SJCRH30 (cell line): ENCODE measurements around the gene ZNF853. TPM values are rescaled to one million over a fixed set of nuclear protein-coding genes. Genes with fewer than 3 reads are reported as not detected.

Experiments used
- DNase-seq, 2 experiments: peaks; one replicate each; pipeline ENCODE4 v3.0.0-alpha.2; 2015 to 2020
- H3K27ac ChIP-seq: fragments of 250-450 bp; sonication (Bioruptor Pico); 2 replicates; pipeline ENCODE4 v1.5.1; 2020; ENCODE audit warnings: mild to moderate bottlenecking, moderate library complexity
- H3K27me3 ChIP-seq: fragments of 250-450 bp; sonication (Bioruptor Pico); 2 replicates; pipeline ENCODE4 v1.5.1; 2020; ENCODE audit warnings: mild to moderate bottlenecking, moderate library complexity
- H3K36me3 ChIP-seq: fragments of 250-450 bp; sonication (Bioruptor Pico); 2 replicates; pipeline ENCODE4 v1.5.1; 2020; ENCODE audit warnings: mild to moderate bottlenecking, moderate library complexity
- H3K4me1 ChIP-seq: fragments of 250-450 bp; sonication (Bioruptor Pico); 2 replicates; pipeline ENCODE4 v1.5.1; 2020; ENCODE audit warnings: mild to moderate bottlenecking, moderate library complexity
- H3K4me3 ChIP-seq: fragments of 250-450 bp; sonication (Bioruptor Pico); 2 replicates; pipeline ENCODE4 v1.5.1; 2020; ENCODE audit warnings: mild to moderate bottlenecking, moderate library complexity
- H3K9me3 ChIP-seq: fragments of 250-450 bp; sonication (Bioruptor Pico); replicated peaks from 2 replicates; pipeline ENCODE4 v1.5.1; 2020; ENCODE audit warnings: mild to moderate bottlenecking, moderate library complexity
- total RNA-seq: library from RNA; depleted of rRNA; stranded (reverse); fragments of >200 nt; shearing (Covaris generic); gene quantifications from 2 replicates; pipeline ENCODE4 v1.2.3, GENCODE V29; 2014

The ZNF853 gene
- total RNA-seq, 1 experiment from 2014 or later, result 10.6 TPM

- no peaks in the 10 kb centered on the region for H3K27me3 ChIP-seq
- no peak for DNase-seq
- no peaks in the 10 kb centered on the region for H3K4me1 ChIP-seq
- no peaks in the 10 kb centered on the region for H3K9me3 ChIP-seq
- no peak overlapping the region for H3K27ac ChIP-seq
- no peak overlapping the region for H3K4me3 ChIP-seq
- H3K36me3 ChIP-seq, result peaks cover 83% of the 10 kb centered on the region
These were observed 33.4 kb downstream of the ZNF853 start for GRCh38 chr7:6648815-6649104.

- H3K4me1 ChIP-seq, result no peaks in the 10 kb centered on the region
- H3K36me3 ChIP-seq, result peaks cover 77% of the 10 kb centered on the region
- H3K4me3 ChIP-seq, result no peak overlapping the region
- H3K9me3 ChIP-seq, result no peaks in the 10 kb centered on the region
- DNase-seq, result no peak
- H3K27ac ChIP-seq, result no peak overlapping the region
- H3K27me3 ChIP-seq, result no peaks in the 10 kb centered on the region
These were observed 34.0 kb downstream of the ZNF853 start for GRCh38 chr7:6649241-6649961.

GRCh38 chr7:6650086-6650485 lies 34.7 kb downstream of the ZNF853 start:
- Histone ChIP-seq H3K4me1 (no peaks in the 10 kb centered on the region), H3K36me3 (peaks cover 76% of the 10 kb centered on the region), H3K9me3 (peaks cover 5% of the 10 kb centered on the region; the same call in 1 of the 2 replicates), H3K4me3 (no peak overlapping the region), H3K27me3 (no peaks in the 10 kb centered on the region), H3K27ac (no peak overlapping the region)
- no peak for DNase-seq

- Histone ChIP-seq H3K9me3 (peaks cover 5% of the 10 kb centered on the region; the same call in 1 of the 2 replicates), H3K4me1 (no peaks in the 10 kb centered on the region), H3K36me3 (peaks cover 76% of the 10 kb centered on the region)
These were observed 35.2 kb downstream of the ZNF853 start for GRCh38 chr7:6650521-6651011.

GRCh38 chr7:6651851-6652445 lies 36.5 kb downstream of the ZNF853 start:
- H3K36me3 ChIP-seq, result peaks cover 70% of the 10 kb centered on the region
- no peak overlapping the region for H3K27ac ChIP-seq
- H3K4me1 ChIP-seq, result no peaks in the 10 kb centered on the region
- H3K4me3 ChIP-seq, result no peak overlapping the region
- DNase-seq, result no peak
- peaks cover 5% of the 10 kb centered on the region; the same call in 1 of the 2 replicates for H3K9me3 ChIP-seq
- no peaks in the 10 kb centered on the region for H3K27me3 ChIP-seq

More at GRCh38 chr7:6650521-6651011, 35.2 kb downstream of the ZNF853 start:
- H3K27ac ChIP-seq, result no peak overlapping the region
- no peaks in the 10 kb centered on the region for H3K27me3 ChIP-seq
- no peak for DNase-seq
- no peak overlapping the region for H3K4me3 ChIP-seq

- Histone ChIP-seq H3K27ac (no peak overlapping the region), H3K4me3 (no peak overlapping the region), H3K9me3 (peaks cover 5% of the 10 kb centered on the region; the same call in 1 of the 2 replicates), H3K4me1 (no peaks in the 10 kb centered on the region), H3K36me3 (peaks cover 64% of the 10 kb centered on the region), H3K27me3 (no peaks in the 10 kb centered on the region)
- no peak for DNase-seq
These were observed 37.1 kb downstream of the ZNF853 start for GRCh38 chr7:6652446-6653011.

GRCh38 chr7:6653071-6654003 lies 37.9 kb downstream of the ZNF853 start:
- H3K27me3 ChIP-seq, result no peaks in the 10 kb centered on the region
- H3K9me3 ChIP-seq, result peaks cover 5% of the 10 kb centered on the region; the same call in 1 of the 2 replicates
- no peak overlapping the region for H3K27ac ChIP-seq
- no peaks in the 10 kb centered on the region for H3K4me1 ChIP-seq
- H3K36me3 ChIP-seq, result peaks cover 56% of the 10 kb centered on the region
- H3K4me3 ChIP-seq, result no peak overlapping the region
- no peak for DNase-seq

GRCh38 chr7:6654113-6654841 lies 38.9 kb downstream of the ZNF853 start:
- Histone ChIP-seq H3K4me1 (no peaks in the 10 kb centered on the region), H3K4me3 (no peak overlapping the region), H3K27me3 (no peaks in the 10 kb centered on the region), H3K27ac (no peak overlapping the region), H3K36me3 (peaks cover 48% of the 10 kb centered on the region), H3K9me3 (peaks cover 5% of the 10 kb centered on the region; the same call in 1 of the 2 replicates)
- DNase-seq, result no peak

- no peak for DNase-seq
- Histone ChIP-seq H3K27ac (no peak overlapping the region), H3K9me3 (peaks cover 5% of the 10 kb centered on the region; the same call in 1 of the 2 replicates), H3K4me1 (no peaks in the 10 kb centered on the region), H3K4me3 (no peak overlapping the region), H3K36me3 (peaks cover 42% of the 10 kb centered on the region), H3K27me3 (no peaks in the 10 kb centered on the region)
These were observed 39.6 kb downstream of the ZNF853 start for GRCh38 chr7:6654842-6655610.

GRCh38 chr7:6655636-6656385 lies 40.4 kb downstream of the ZNF853 start:
- Histone ChIP-seq H3K9me3 (peaks cover 5% of the 10 kb centered on the region; the same call in 1 of the 2 replicates), H3K36me3 (peaks cover 34% of the 10 kb centered on the region), H3K4me3 (no peak overlapping the region), H3K4me1 (no peaks in the 10 kb centered on the region), H3K27me3 (no peaks in the 10 kb centered on the region), H3K27ac (no peak overlapping the region)
- DNase-seq, result no peak

GRCh38 chr7:6656413-6656812 lies 41.0 kb downstream of the ZNF853 start:
- no peaks in the 10 kb centered on the region for H3K27me3 ChIP-seq
- H3K36me3 ChIP-seq, result peaks cover 28% of the 10 kb centered on the region
- no peak overlapping the region for H3K4me3 ChIP-seq
- peaks cover 5% of the 10 kb centered on the region; the same call in 1 of the 2 replicates for H3K9me3 ChIP-seq
- no peak overlapping the region for H3K27ac ChIP-seq
- no peak for DNase-seq
- H3K4me1 ChIP-seq, result no peaks in the 10 kb centered on the region

- Histone ChIP-seq H3K4me3 (no peak overlapping the region), H3K9me3 (peaks cover 8% of the 10 kb centered on the region; the same call in 1 of the 2 replicates), H3K27ac (no peak overlapping the region), H3K27me3 (no peaks in the 10 kb centered on the region), H3K4me1 (no peaks in the 10 kb centered on the region), H3K36me3 (peaks cover 15% of the 10 kb centered on the region)
- DNase-seq, result no peak
These were observed 43.4 kb downstream of the ZNF853 start for GRCh38 chr7:6658618-6659345.
